Measurements from ENCODE around the gene NKX1-2.

- TF ChIP-seq YY1 (IDR thresholded peaks at IDR 0.05; ENCODE audit: insufficient read depth, insufficient read length) (no peak), ZNF274 (IDR thresholded peaks at IDR 0.05; ENCODE audit: low read depth, low read length) (no peak)
Measured at GRCh38 chr10:124477614-124478363, 28.0 kb upstream of the NKX1-2 start.
